IMR-90 (cell line): ENCODE measurements around the gene PAQR5. TPM values are rescaled to one million over a fixed set of nuclear protein-coding genes. Genes with fewer than 3 reads are reported as not detected.

Source experiments
- ATAC-seq: fragments of 200-7000 bp; cut with Tn5 transposase; 2 replicates; pipeline ENCODE4 v1.9.1; 2020; ENCODE audit warnings: low read depth, mild to moderate bottlenecking, moderate library complexity
- BruUV-seq: library from RNA; stranded (reverse); fragments of 400-500 nt; replicated peaks from 2 replicates; lab custom pipeline; 2021; lab: Mats Ljungman, UMichigan
- CTCF ChIA-PET: fragments of 300-600 bp; formaldehyde crosslinking; extraction: SDS; loops from one replicate; lab custom pipeline; 2021; ENCODE audit warnings: antibody characterized with exemption; lab: Yijun Ruan, JAX
- POLR2A ChIA-PET: fragments of 300-600 bp; sonication (Branson Sonifier 250); formaldehyde crosslinking; loops from one replicate; lab custom pipeline; 2022; ENCODE audit warnings: antibody characterized with exemption; ENCODE audit not compliant: unreplicated experiment; lab: Charles Lee
- DNase-seq: peaks from one replicate; pipeline ENCODE4 v3.0.0; 2013
- H2AFZ ChIP-seq: replicated peaks from 2 replicates; pipeline ENCODE3; 2013; ENCODE audit warnings: low read length, mild to moderate bottlenecking; ENCODE audit not compliant: poor library complexity
- H2AK5ac ChIP-seq: 2 replicates; pipeline ENCODE4 v1.6.1; 2013; ENCODE audit warnings: low read depth, low read length, inconsistent platforms
- H2AK9ac ChIP-seq: replicated peaks from 2 replicates; pipeline ENCODE3; 2013; ENCODE audit warnings: mild to moderate bottlenecking, low read depth, low read length, moderate library complexity; ENCODE audit not compliant: poor library complexity
- H2BK120ac ChIP-seq: 2 replicates; pipeline ENCODE4 v1.6.1; 2013; ENCODE audit warnings: low read depth, low read length, inconsistent platforms
- H2BK15ac ChIP-seq: 3 replicates; pipeline ENCODE4 v1.6.1; 2013; ENCODE audit warnings: low read depth, low read length, inconsistent platforms
- H2BK20ac ChIP-seq: 2 replicates; pipeline ENCODE4 v1.6.1; 2013; ENCODE audit warnings: low read depth, mild to moderate bottlenecking, inconsistent platforms, low read length, moderate library complexity
- H2BK5ac ChIP-seq: 2 replicates; pipeline ENCODE4 v1.6.1; 2013; ENCODE audit warnings: mild to moderate bottlenecking, low read depth, low read length, inconsistent platforms; ENCODE audit not compliant: poor library complexity, severe bottlenecking
- H3K14ac ChIP-seq: replicated peaks from 2 replicates; pipeline ENCODE4 v1.6.1; 2013; ENCODE audit warnings: low read depth, low read length, inconsistent platforms
- H3K18ac ChIP-seq: 2 replicates; pipeline ENCODE4 v1.6.1; 2013; ENCODE audit warnings: low read depth, low read length, control low read depth
- H3K23ac ChIP-seq: 2 replicates; pipeline ENCODE4 v1.6.1; 2013; ENCODE audit warnings: low read depth, low read length, inconsistent platforms
- H3K27ac ChIP-seq: 2 replicates; pipeline ENCODE4 v1.5.1; 2013; ENCODE audit warnings: mild to moderate bottlenecking, control low read depth, low read length; ENCODE audit not compliant: insufficient read depth
- H3K27me3 ChIP-seq: 2 replicates; pipeline ENCODE4 v1.6.1; 2013; ENCODE audit warnings: low read length; ENCODE audit not compliant: control insufficient read depth, insufficient read depth
- H3K36me3 ChIP-seq: 2 replicates; pipeline ENCODE4 v1.6.1; 2013; ENCODE audit warnings: low read length, mixed read lengths; ENCODE audit not compliant: control insufficient read depth, insufficient read depth
- H3K4ac ChIP-seq: 2 replicates; pipeline ENCODE4 v1.6.1; 2013; ENCODE audit warnings: low read depth, low read length, inconsistent platforms
- H3K4me1 ChIP-seq: 2 replicates; pipeline ENCODE4 v1.6.1; 2013; ENCODE audit warnings: low read length, mixed read lengths; ENCODE audit not compliant: control insufficient read depth, insufficient read depth
- H3K4me2 ChIP-seq: 2 replicates; pipeline ENCODE4 v1.6.1; 2013; ENCODE audit warnings: low read depth, mild to moderate bottlenecking, control low read depth, low read length, moderate library complexity
- H3K4me3 ChIP-seq: 2 replicates; pipeline ENCODE4 v1.5.1; 2013; ENCODE audit warnings: low read depth, mild to moderate bottlenecking, control low read depth, low read length, moderate library complexity; ENCODE audit not compliant: insufficient read depth
- H3K56ac ChIP-seq: 2 replicates; pipeline ENCODE4 v1.6.1; 2013; ENCODE audit warnings: low read length, inconsistent platforms; ENCODE audit not compliant: insufficient read depth; ENCODE audit errors: extremely low read depth
- H3K79me1 ChIP-seq, 2 experiments: 2 replicates each; pipeline ENCODE4 v1.6.1; 2013; ENCODE audit warnings: low read length in 2 of 2, inconsistent platforms in 1 of 2, low read depth in 1 of 2
- H3K9ac ChIP-seq: 2 replicates; pipeline ENCODE4 v1.6.1; 2013; ENCODE audit warnings: low read depth, low read length, control low read depth
- H3K9me1 ChIP-seq: 2 replicates; pipeline ENCODE4 v1.6.1; 2013; ENCODE audit warnings: low read length, inconsistent platforms; ENCODE audit not compliant: insufficient read depth
- H3K9me3 ChIP-seq: 2 replicates; pipeline ENCODE4 v1.6.1; 2013; ENCODE audit warnings: low read length; ENCODE audit not compliant: control insufficient read depth, insufficient read depth
- H4K20me1 ChIP-seq: 2 replicates; pipeline ENCODE4 v1.6.1; 2013; ENCODE audit warnings: low read length, inconsistent platforms; ENCODE audit not compliant: insufficient read depth
- H4K5ac ChIP-seq: 2 replicates; pipeline ENCODE4 v1.6.1; 2013; ENCODE audit warnings: mild to moderate bottlenecking, low read depth, low read length, control low read depth
- H4K8ac ChIP-seq, 2 experiments: 2 replicates each; pipeline ENCODE4 v1.6.1; 2013; ENCODE audit warnings: low read depth in 2 of 2, low read length in 2 of 2, control low read depth in 1 of 2, inconsistent platforms in 1 of 2
- H4K91ac ChIP-seq: 2 replicates; pipeline ENCODE4 v1.6.1; 2013; ENCODE audit warnings: low read depth, low read length, inconsistent platforms; ENCODE audit not compliant: insufficient read depth
- BHLHE40 ChIP-seq: fragments of 150-350 bp; IDR thresholded peaks from 2 replicates; pipeline ENCODE4 v1.6.1; 2016; ENCODE audit warnings: mild to moderate bottlenecking, low read depth, low read length
- CEBPB ChIP-seq: IDR thresholded peaks from 2 replicates; pipeline ENCODE4 v1.6.1; 2012; ENCODE audit warnings: low read depth, low read length, improper control_type of control experiment
- CHD1 ChIP-seq: IDR thresholded peaks from 2 replicates; pipeline ENCODE4 v1.6.1; 2012; ENCODE audit warnings: low read depth, low read length, improper control_type of control experiment
- ELK1 ChIP-seq: fragments of 150-350 bp; IDR thresholded peaks from 2 replicates; pipeline ENCODE4 v1.6.1; 2016; ENCODE audit warnings: low read depth, mild to moderate bottlenecking, low read length, moderate library complexity, borderline replicate concordance
- FOS ChIP-seq: fragments of 150-350 bp; IDR thresholded peaks from 2 replicates; pipeline ENCODE4 v1.6.1; 2016; ENCODE audit warnings: low read depth, low read length
- MAFK ChIP-seq: IDR thresholded peaks from 2 replicates; pipeline ENCODE4 v1.6.1; 2012; ENCODE audit warnings: low read depth, low read length, improper control_type of control experiment
- MAZ ChIP-seq: IDR thresholded peaks from 2 replicates; pipeline ENCODE4 v1.6.1; 2012; ENCODE audit warnings: low read depth, mild to moderate bottlenecking, low read length, improper control_type of control experiment, moderate library complexity, borderline replicate concordance
- MXI1 ChIP-seq: IDR thresholded peaks from 2 replicates; pipeline ENCODE4 v1.6.1; 2012; ENCODE audit warnings: low read depth, mild to moderate bottlenecking, low read length, moderate library complexity, borderline replicate concordance
- NFE2L2 ChIP-seq: fragments of 150-350 bp; IDR thresholded peaks from 2 replicates; pipeline ENCODE4 v1.6.1; 2016; ENCODE audit warnings: low read depth, mild to moderate bottlenecking, low read length
- POLR2A ChIP-seq: IDR thresholded peaks from 2 replicates; pipeline ENCODE4 v1.6.1; 2012; ENCODE audit warnings: mild to moderate bottlenecking, low read depth, low read length
- RAD21 ChIP-seq: IDR thresholded peaks from 2 replicates; pipeline ENCODE4 v1.6.1; 2012; ENCODE audit warnings: low read length, improper control_type of control experiment
- RCOR1 ChIP-seq: IDR thresholded peaks from 2 replicates; pipeline ENCODE4 v1.6.1; 2012; ENCODE audit warnings: mild to moderate bottlenecking, low read length, improper control_type of control experiment; ENCODE audit not compliant: insufficient replicate concordance
- RFX5 ChIP-seq: IDR thresholded peaks from 2 replicates; pipeline ENCODE4 v1.8.0; 2012; ENCODE audit warnings: low read depth, mild to moderate bottlenecking, low read length, moderate library complexity
- SMC3 ChIP-seq: fragments of 150-350 bp; IDR thresholded peaks from 2 replicates; pipeline ENCODE4 v1.6.1; 2016; ENCODE audit warnings: low read depth, mild to moderate bottlenecking, antibody characterized with exemption, low read length, moderate library complexity
- WGBS, 2 experiments: methylation state at CpG; one replicate each; pipeline versions ENCODE4 v1.1.5 to v1.1.7; 2013; ENCODE audit warnings: missing lambda C conversion rate in 2 of 2; ENCODE audit not compliant: insufficient read length in 1 of 2; ENCODE audit errors: extremely low coverage in 2 of 2; 5-methylcytosine and 5-hydroxymethylcytosine counted together
- dilution Hi-C: fragments of 300-500 bp; cut with HindIII; formaldehyde crosslinking; loops from one replicate; pipeline ENCODE4 v1.14.3; 2018; ENCODE audit warnings: low sequenced_read_pairs; ENCODE audit not compliant: unreplicated experiment
- in situ Hi-C: fragments of 300-500 bp; cut with MboI; formaldehyde crosslinking; loops from 3 replicates; pipeline ENCODE4 v1.14.3; 2019; ENCODE audit warnings: low sequenced_read_pairs, inconsistent platforms, mixed read lengths
- intact Hi-C: fragments of 100-400 bp; cut with micrococcal nuclease; formaldehyde crosslinking; loops from 2 replicates; pipeline ENCODE4 v1.10.0; 2022
- polyA plus RNA-seq, 3 experiments: library from polyadenylated mRNA; depleted of rRNA; stranded (reverse); fragments of >200 nt; gene quantifications; 2 replicates each; pipeline ENCODE4 v1.2.3, GENCODE V29; 2012; ENCODE audit warnings: low replicate concordance in 1 of 3
- total RNA-seq: library from RNA; depleted of rRNA; stranded (reverse); fragments of >200 nt; gene quantifications from 2 replicates; pipeline ENCODE4 v1.2.3, GENCODE V29; 2012
- TF ChIP-seq, protein P1 (sequence below): fragments of 150-350 bp; IDR thresholded peaks from 2 replicates; pipeline ENCODE4 v1.6.1; 2017; ENCODE audit warnings: mild to moderate bottlenecking, antibody characterized with exemption, low read length, low read depth
- TF ChIP-seq, protein P2 (sequence below): conservative IDR thresholded peaks from 2 replicates; pipeline ENCODE4 v1.5.1; 2012; ENCODE audit warnings: mild to moderate bottlenecking, low read depth, low read length, improper control_type of control experiment

The PAQR5 gene
- total and polyA plus RNA-seq, 2 of the 4 experiments (the other 2 are of a cell fraction): 2.3 to 2.7 TPM

GRCh38 chr15:69351333-69351732 lies 52.6 kb downstream of the PAQR5 start:
- dilution Hi-C loops: no loop called here
- DNase-seq (no peak), ATAC-seq (no peak)
- Histone ChIP-seq H3K27me3 (no peaks in the 10 kb centered on the region), H3K27ac (no peak overlapping the region), H4K91ac (no peak overlapping the region), H3K23ac (no peak overlapping the region), H4K8ac (no peak overlapping the region), H2AFZ (no peak overlapping the region), H3K9me3 (no peaks in the 10 kb centered on the region), H3K4ac (no peak overlapping the region), H4K5ac (no peak overlapping the region), H3K36me3 (no peaks in the 10 kb centered on the region; the same call in 1 of the 2 replicates), H2AK9ac (no peak overlapping the region), H4K20me1 (no peaks in the 10 kb centered on the region), H2BK5ac (no peak overlapping the region), H3K9me1 (no peaks in the 10 kb centered on the region), H2BK120ac (no peak overlapping the region), H3K18ac (no peak overlapping the region), H2BK20ac (no peak overlapping the region), H3K4me2 (no peak overlapping the region), H3K56ac (no peak overlapping the region), H3K4me3 (no peak overlapping the region), H2BK15ac (no peak overlapping the region), H3K9ac (no peak overlapping the region), H3K4me1 (no peaks in the 10 kb centered on the region), H2AK5ac (no peak overlapping the region), H3K79me1 (no peaks in the 10 kb centered on the region), H3K14ac (no peak overlapping the region)
- no CpG with 5 or more reads among the region's 4 CpGs for WGBS, 2 experiments
- intact Hi-C loops: no loop called here
- no peak for TF ChIP-seq MXI1
- no peak for TF ChIP-seq MAZ
- no peak for TF ChIP-seq MAFK
- TF ChIP-seq, protein P1, sequence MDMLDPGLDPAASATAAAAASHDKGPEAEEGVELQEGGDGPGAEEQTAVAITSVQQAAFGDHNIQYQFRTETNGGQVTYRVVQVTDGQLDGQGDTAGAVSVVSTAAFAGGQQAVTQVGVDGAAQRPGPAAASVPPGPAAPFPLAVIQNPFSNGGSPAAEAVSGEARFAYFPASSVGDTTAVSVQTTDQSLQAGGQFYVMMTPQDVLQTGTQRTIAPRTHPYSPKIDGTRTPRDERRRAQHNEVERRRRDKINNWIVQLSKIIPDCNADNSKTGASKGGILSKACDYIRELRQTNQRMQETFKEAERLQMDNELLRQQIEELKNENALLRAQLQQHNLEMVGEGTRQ: no peak
- TF ChIP-seq RCOR1: no peak
- TF ChIP-seq BHLHE40: no peak
- no peak for TF ChIP-seq NFE2L2
- no peak for TF ChIP-seq FOS
- TF ChIP-seq CEBPB: no peak
- no peak for TF ChIP-seq CHD1
- no peak for TF ChIP-seq SMC3
- TF ChIP-seq ELK1: no peak
- TF ChIP-seq RFX5: no peak
- TF ChIP-seq RAD21: no peak
- TF ChIP-seq POLR2A: no peak
- TF ChIP-seq, protein P2, sequence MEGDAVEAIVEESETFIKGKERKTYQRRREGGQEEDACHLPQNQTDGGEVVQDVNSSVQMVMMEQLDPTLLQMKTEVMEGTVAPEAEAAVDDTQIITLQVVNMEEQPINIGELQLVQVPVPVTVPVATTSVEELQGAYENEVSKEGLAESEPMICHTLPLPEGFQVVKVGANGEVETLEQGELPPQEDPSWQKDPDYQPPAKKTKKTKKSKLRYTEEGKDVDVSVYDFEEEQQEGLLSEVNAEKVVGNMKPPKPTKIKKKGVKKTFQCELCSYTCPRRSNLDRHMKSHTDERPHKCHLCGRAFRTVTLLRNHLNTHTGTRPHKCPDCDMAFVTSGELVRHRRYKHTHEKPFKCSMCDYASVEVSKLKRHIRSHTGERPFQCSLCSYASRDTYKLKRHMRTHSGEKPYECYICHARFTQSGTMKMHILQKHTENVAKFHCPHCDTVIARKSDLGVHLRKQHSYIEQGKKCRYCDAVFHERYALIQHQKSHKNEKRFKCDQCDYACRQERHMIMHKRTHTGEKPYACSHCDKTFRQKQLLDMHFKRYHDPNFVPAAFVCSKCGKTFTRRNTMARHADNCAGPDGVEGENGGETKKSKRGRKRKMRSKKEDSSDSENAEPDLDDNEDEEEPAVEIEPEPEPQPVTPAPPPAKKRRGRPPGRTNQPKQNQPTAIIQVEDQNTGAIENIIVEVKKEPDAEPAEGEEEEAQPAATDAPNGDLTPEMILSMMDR: no peak
- in situ Hi-C loops: no loop called here
- ChIA-PET CTCF (no interaction called here), POLR2A (no interaction called here)
- no TSS peak for BruUV-seq
